Astrocyte of the cerebellum (primary cell): ENCODE results near the gene EPHB6.

Source experiments
- DNase-seq: peaks from one replicate; pipeline ENCODE4 v3.0.0-alpha.2; 2011; ENCODE audit warnings: low read depth
- H3K4me3 ChIP-seq: 2 replicates; pipeline ENCODE4 v1.5.1; 2011; ENCODE audit warnings: mild to moderate bottlenecking, low read depth, low read length, moderate library complexity
- CTCF ChIP-seq: IDR thresholded peaks from 2 replicates; pipeline ENCODE4 v1.5.1; 2012; ENCODE audit warnings: low read length, low read depth, moderate library complexity, mild to moderate bottlenecking; ENCODE audit errors: missing control alignments
- in situ Hi-C: cut with HindIII; loops from 2 replicates; pipeline ENCODE4 v1.10.0; 2017; ENCODE audit warnings: low sequenced_read_pairs

The EPHB6 gene

GRCh38 chr7:142854372-142855113, at the start of gene EPHB6:
TSS of gene EPHB6 (plus strand) at chr7:142855076. CDS start at chr7:142863228, 8,152 bp downstream.
- peak within 1 kb of the TSS; percentile 58 for H3K4me3 ChIP-seq
- no peak for DNase-seq
- no peak for TF ChIP-seq CTCF
- in situ Hi-C loops = no loop called here

GRCh38 chr7:142805350-142806021, 49.4 kb upstream of the EPHB6 start:
- in situ Hi-C loops = no loop called here
- no peak overlapping the region for H3K4me3 ChIP-seq
- TF ChIP-seq CTCF = no peak
- DNase-seq = no peak

GRCh38 chr7:142806022-142806356, 48.9 kb upstream of the EPHB6 start:
- no peak for DNase-seq
- H3K4me3 ChIP-seq = no peak overlapping the region
- no peak for TF ChIP-seq CTCF
- in situ Hi-C loops = no loop called here

GRCh38 chr7:142806957-142807356, 47.9 kb upstream of the EPHB6 start:
- in situ Hi-C loops = no loop called here
- DNase-seq = no peak
- no peak overlapping the region for H3K4me3 ChIP-seq
- no peak for TF ChIP-seq CTCF

GRCh38 chr7:142807855-142808460, 46.9 kb upstream of the EPHB6 start:
- in situ Hi-C loops = no loop called here
- no peak for TF ChIP-seq CTCF
- DNase-seq = no peak
- H3K4me3 ChIP-seq = no peak overlapping the region

- no peak overlapping the region for H3K4me3 ChIP-seq
- in situ Hi-C loops = no loop called here
- TF ChIP-seq CTCF = no peak
- DNase-seq = no peak
Observed at GRCh38 chr7:142808461-142808801, 46.4 kb upstream of the EPHB6 start.
